Dedifferentiated amniotic fluid mesenchymal stem cell (primary cell): ENCODE results near the gene PSPC1.

Source experiments
- DNase-seq: peaks from one replicate; pipeline ENCODE4 v3.0.0-alpha.2; 2016; ENCODE audit errors: extremely low spot score

The PSPC1 gene

GRCh38 chr13:19673473-19674430 lies 109.0 kb downstream of the PSPC1 start:
- DNase-seq, result no peak

DNA sequence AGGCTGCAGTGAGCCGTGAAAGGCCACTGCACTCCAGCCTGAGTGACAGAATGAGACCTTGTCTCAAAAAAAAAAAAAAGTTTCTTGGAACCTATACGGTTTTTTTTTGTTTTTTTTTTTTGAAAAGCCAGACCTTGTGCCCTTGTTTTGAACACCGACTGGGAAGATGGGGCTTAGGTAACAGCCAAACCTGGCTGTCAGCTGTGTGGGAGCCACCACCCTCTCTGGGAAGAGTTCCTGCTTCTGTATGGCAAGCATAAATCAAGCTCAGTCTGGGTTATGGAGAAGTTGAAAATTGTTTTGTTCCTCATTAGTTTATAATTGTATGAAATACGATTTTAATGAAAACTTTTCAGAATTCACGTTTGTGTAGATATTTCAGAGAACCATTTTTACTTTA lies 109.8 kb downstream of the PSPC1 start:
- no peak for DNase-seq

GRCh38 chr13:19670147-19670546 lies 112.6 kb downstream of the PSPC1 start:
- DNase-seq, result no peak

DNA sequence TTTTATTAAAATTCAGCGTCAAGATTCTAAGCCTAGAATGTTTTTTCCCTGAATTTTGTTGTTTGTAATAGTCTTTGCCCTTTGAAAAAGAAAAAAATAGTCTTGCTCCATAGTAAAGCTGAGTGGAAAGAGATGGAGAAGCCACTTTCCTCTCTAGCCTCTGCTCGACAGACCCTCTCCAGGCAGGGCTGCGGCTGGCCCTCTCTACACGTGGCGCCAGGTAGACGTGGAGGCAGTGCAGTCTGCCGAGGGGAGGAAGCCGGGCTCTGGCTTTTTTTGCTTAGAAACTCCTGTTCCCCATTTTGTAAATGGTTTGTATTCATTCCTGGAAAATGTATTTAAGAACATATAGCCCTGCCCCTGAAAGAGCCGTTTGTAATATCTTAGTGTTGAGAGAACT lies 114.0 kb downstream of the PSPC1 start:
- no peak for DNase-seq

DNA sequence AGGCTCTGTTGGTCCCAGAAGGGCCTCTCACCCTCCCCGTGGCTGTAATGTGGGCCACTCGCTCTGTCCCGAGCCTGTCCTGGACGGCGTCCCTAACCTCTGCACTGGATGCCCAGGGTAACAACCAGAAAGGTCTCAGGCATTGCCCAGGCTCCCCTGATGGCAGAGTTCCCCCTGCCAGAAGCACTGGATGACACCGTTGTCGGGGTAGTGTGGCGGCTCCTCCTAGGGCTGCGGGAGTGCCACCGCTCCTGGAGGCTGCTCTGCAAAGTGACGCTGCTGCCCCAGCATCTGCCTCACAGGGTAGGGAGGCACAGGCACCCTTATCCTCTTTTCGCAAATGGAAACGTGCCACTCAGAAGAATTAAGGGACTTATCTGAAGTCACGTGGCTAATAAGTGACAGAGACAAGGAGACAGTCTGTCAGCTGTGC lies 117.3 kb downstream of the PSPC1 start:
- no peak for DNase-seq

DNA sequence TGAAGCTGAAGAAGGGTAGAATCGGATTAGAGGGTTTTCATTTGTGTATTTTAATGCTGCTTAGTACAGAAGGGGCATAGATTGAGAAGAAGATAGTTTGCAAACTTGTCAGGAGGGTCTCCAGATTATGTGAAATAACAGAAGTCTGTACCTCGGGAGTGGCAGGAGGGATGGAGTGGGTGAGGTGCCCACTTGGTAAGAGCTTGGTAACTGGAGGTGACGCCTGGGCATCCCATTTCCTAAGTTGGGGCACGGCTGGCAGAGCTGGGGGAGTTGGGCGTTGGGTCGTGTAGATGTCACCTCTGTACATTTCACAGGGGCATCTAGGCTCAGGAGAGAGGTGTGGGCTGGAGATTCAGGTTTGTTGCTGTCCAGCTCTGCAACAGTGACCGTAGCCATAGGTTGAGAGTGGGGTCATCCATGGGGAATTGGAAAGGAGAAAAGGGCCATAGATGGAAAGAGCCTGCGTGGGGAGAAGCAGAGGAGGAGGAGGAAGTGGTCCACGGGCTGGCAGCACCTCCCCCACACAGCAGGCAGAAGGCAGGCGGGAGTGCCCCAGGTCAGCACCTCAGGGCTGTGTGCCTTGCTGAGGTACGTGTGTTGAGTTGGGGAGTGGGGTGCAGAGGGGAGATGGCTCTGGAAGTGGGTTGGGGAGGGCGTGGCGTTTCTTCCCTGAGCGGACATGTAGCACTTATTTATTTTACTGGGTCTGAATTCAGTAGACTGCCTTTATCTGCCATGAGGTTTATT lies 118.1 kb downstream of the PSPC1 start:
- DNase-seq, result no peak

- DNase-seq, result no peak
These were observed 119.2 kb downstream of the PSPC1 start for GRCh38 chr13:19663416-19663979.

GRCh38 chr13:19661561-19661960 lies 121.2 kb downstream of the PSPC1 start:
- no peak for DNase-seq

GRCh38 chr13:19661126-19661525 lies 121.6 kb downstream of the PSPC1 start:
- DNase-seq, result no peak

DNA sequence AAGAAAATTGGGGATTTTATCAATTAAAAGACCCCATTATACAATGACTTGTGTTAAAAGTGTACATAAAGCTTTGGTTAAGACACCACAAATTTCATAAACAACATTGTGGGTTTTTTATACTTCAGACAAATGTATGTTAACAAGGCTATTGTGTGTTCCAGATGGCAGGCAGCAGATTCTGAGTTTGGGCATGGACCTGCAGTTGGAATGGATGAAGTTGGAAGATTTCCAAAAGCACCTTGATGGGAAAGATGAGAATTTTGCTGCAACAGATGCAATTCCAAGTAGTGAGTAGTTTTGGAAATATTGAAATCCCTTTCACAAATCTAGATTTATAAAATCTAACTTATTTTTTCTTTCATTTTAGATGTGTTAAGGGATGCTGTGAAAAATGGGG lies 123.9 kb downstream of the PSPC1 start:
- no peak for DNase-seq

DNA sequence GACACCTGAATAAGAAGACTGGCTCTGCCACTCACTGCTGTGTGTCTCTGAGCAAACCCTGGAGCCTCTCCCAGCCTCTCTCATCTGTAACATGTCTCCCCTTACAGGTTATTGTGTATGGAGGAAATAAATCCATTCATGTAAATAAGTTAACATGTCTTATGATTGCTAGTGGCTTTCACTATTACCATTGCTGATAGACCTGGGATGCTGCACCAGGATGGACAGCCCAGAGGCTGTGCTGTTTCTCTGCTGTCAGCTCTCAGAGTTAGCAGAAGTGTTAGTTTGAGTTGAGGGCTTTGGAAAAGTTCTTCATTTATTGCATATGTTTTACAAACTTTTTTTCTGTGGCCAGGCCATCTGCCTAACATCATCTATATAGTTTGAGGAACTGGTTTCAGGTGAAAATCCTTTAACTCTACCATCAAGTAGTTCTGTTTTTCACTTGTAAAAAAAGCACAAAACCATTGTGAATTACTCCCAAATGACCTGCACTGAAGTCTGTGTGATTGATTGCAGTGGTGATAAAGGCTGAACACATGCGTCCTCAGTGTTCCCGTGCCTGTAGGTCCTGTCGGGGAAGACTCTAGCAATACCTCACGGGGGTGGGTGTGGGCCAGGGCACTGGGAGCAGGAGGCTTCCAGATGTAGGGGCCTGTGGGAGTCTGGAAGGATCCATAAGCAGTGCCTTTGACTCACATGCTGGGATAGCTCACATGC lies 124.7 kb downstream of the PSPC1 start:
- DNase-seq, result no peak
